Stimulated activated CD4-positive, alpha-beta T cell treated with anti-CD3 and anti-CD28 coated beads, Interleukin-15, amount 100 ng/mL, for 48 hours (primary cell): Measurements from ENCODE around the gene SLAMF7.
"Not testable (repeated sequence)": the region's sequence is repeated elsewhere in the genome, so short reads cannot be mapped to it uniquely, and the experiment has no call there.

ENCODE experiments used
- DNase-seq, 2 donors: peaks; one replicate each; pipeline ENCODE4 v3.0.0-alpha.2; 2020; ENCODE audit warnings: low read depth in 2 of 2

Gene SLAMF7

GRCh38 chr1:160739098-160739511 is at the start of gene SLAMF7:
SLAMF7 (plus strand) TSS chr1:160739247; CDS start chr1:160739302, 55 bp downstream.
- DNase-seq: no peak

DNA sequence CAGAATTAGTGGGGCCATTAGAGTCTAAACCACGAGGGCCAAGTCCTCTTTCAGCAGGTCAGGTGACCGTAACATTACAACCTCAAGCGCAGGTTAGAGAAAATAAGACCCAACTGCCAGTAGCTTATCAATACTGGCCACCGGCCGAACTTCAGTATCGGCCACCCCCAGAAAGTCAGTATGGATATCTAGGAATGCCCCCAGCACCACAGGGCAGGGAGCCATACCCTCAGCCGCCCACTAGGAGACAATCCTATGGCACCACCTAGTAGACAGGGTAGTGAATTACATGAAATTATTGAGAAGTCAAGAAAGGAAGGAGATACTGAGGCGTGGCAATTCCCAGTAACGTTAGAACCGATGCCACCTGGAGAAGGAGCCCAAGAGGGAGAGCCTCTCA is 46.7 kb upstream of the SLAMF7 start:
- DNase-seq: not testable (repeated sequence)

DNA sequence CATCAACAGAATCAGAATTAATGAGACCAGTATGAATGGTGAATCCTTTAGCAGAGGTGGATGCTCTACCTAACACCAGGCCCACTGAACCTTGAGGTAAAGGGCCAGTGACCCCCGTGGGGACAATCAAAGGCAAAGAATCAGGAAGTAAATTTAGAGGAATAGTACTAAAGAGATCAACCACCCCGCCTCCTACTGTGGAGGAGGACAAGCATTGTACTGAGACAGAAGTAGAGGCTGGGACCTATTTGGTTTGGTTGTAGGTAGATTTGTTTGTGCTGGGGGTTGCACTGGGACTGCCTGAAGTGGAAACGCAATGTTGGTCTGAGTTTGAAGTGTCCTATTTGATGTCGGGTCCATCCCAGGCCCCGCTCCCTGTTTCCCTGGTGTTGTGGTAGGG is 36.9 kb upstream of the SLAMF7 start:
- no peak for DNase-seq

DNA sequence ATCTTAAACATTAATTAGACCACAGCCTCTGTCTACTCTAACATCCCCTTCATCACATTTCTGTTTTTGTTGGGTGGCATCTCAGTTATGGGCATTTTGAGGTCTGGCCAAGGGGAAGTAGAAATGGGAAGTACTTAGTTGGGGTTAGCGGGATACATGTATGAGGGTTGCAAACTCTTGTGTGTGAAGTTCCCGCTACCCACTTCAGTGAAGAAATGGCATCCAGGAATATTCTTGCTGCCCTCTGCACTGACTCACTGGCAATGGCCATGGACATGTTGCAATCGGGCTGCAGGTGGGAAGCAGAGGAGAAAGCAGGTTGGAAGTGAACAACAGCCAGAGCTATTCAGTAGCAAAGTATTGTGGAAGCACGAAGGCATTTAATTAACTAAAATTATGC is 34.8 kb upstream of the SLAMF7 start:
- no peak for DNase-seq

DNA sequence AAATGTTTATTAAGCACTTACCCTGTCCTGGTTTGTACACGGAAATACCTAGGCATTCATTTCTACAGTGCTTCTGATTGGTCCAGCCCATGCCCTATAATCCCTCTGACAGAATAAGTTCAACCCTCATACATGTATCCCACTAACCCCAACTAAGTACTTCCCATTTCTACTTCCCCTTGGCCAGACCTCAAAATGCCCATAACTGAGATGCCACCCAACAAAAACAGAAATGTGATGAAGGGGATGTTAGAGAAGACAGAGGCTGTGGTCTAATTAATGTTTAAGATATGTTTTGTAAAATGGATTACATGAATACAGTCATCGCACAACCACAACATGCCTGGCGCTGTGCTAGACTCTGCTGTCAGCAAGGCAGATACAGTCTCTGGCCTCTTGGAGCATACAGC is 33.8 kb upstream of the SLAMF7 start:
- DNase-seq: not testable (repeated sequence)

- DNase-seq: no peak
Measured at GRCh38 chr1:160705742-160706141, 33.3 kb upstream of the SLAMF7 start.

DNA sequence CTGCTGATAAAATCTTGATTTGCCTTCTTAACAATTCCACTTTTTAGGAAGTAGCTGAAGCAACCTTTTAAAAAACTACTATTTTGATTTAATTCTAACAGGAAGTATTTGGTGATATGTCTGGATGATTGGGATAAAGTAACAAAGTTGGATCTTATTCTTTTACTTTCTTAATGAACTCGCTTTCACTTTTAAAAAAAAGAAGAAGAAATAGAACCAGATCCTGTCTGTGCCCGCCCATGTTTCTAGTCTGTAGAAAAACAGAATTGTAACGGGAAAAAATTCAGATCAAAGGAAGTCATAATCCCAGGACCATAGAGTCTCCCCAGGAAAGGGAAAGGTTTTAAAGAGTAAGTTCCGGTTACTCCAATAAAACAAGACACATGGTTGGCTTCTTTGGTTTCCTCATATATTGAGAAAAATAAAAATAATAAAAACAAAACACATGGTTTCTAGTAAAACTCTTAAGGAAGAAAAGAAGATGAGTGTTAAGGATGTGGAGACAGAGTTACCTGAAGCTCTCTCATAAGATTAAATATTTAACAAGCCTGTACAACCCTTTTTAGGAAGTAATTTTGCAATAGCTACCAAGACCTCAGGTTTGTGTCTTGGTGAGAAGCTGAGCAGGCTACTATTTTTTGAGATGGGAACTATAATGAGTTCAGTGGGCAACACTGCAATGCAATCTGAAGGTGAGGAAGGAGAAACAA is 32.4 kb upstream of the SLAMF7 start:
- DNase-seq: no peak

DNA sequence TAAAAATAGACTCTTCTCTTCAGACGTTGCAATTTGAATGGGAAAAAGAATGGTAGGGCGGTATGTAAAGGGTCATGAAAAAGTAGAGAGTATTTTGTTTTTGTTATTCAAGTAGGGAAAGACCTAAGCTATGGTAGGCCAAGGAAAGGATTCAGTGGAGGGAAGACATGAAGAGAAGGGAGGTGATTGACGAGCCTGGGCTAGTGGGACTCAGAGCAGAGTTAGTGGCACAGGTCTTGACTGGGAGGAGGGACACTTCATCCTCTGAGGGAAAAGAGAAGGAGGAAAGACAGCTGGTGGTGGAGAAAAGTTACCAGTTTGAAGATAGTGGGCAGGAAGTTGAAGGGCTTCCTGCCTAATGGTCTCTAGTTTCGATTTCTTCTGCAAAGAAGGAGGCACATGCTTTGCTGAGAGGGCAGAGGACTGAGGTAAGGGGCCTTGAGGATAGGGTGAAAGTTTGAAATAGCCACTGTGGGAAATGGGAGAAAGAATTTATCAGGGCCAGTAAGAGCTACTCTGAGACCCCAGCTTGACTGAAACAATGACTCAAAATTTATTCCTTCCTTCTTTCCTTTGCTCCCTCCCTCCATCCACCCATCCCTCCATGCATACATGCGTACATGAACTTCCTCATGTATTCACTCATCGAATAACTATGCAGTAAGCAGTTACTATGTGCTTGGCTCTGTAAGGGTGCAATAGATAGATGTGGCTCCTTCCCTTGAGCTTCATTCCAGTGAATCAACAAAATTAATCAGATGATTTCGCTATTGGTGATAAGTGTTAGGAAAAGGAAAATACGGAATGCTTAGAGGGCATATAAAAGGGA is 31.6 kb upstream of the SLAMF7 start:
- DNase-seq: no peak

GRCh38 chr1:160708118-160708517 is 30.9 kb upstream of the SLAMF7 start:
- no peak for DNase-seq

DNA sequence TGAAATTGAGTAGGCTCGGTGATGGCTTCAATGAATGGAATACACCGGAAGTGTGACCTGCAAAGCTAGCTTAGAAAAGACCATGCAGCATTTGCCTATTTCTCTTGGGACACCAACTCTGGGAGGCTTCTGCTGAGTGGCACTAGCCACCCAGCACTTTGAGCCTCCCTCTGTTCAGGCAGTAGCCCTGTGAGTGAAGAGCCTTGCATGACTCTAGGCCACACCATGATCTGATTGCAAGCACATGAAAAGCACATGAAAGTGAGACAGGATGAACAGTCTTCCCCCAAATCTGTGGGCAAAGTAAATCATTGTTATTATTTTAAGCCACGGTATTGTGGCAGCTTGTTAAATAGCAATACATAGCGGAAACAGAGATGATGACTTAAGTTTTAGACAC is 30.2 kb upstream of the SLAMF7 start:
- no peak for DNase-seq

- DNase-seq: no peak
Measured at GRCh38 chr1:160709715-160710114, 29.3 kb upstream of the SLAMF7 start.

- no peak for DNase-seq
Measured at GRCh38 chr1:160710517-160711252, 28.4 kb upstream of the SLAMF7 start.

GRCh38 chr1:160711276-160711601 is 27.8 kb upstream of the SLAMF7 start:
- DNase-seq: no peak

DNA sequence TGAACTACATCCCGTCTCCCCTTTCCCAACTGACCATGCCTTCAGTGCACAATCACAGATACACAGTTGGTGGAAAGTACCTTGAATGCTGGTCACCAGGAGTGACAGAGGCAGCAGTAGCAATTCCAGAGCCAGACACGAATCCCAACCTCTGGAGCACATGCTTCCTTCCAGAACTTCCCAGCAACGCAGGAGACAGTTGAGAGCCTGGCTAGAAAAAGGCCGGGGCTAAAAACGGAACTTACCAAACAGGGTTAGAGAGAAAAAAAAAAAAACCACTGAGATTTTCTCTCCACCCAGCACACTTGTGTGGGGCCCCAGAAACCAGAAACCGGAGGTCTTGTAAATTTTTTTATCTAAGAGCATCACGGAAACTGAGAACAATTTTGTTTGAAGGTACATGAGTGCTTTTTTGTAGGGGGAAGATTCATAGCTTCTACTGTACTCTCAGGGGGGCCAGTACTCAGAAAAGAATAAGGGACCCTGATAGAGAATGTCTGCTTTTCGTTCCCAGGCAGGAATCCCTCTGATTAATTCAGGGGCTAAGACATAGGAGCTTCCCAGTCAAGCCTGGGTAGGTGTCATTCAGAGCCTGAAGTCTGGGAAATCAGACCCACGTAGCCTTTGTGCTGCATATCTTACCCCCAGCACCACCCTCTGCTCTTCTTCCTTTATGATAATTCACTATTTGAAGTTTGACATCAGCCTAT is 27.3 kb upstream of the SLAMF7 start, which contains the start of gene CD48:
Gene CD48, minus strand, starts transcription at position 221 of the 710 bp plus-strand sequence. Its CDS starts 59 bp downstream, at position 162.
- peak in 1 of 2 donors; percentile 36 for DNase-seq

DNA sequence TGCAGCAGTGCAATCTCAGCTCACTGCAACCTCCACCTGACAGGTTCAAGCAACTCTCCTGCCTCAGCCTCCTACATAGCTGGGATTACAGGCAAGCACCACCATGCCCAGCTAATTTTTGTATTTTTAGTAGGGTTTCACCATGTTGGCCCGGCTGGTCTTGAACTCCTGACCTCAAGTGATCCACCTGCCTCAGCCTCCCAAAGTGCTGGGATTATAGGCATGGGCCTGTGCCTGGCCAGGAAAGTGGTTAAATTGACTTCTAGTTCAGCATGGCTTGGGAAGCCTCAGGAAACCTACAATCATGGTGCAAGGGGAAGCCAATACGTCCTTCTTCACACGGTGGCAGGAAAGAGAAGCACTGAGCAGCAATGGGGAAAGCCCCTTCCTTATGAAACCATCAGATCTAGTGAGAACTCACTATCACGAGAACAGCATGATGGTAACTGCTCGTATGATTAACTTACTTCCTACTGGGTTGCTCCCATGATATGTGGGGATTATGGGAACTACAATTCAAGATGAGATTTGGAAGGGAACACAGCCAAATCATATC is 26.4 kb upstream of the SLAMF7 start:
- DNase-seq: not testable (repeated sequence)

- no peak for DNase-seq
Measured at GRCh38 chr1:160713161-160713560, 25.9 kb upstream of the SLAMF7 start.

GRCh38 chr1:160714034-160714648 is 24.9 kb upstream of the SLAMF7 start:
- not testable (repeated sequence) for DNase-seq

DNA sequence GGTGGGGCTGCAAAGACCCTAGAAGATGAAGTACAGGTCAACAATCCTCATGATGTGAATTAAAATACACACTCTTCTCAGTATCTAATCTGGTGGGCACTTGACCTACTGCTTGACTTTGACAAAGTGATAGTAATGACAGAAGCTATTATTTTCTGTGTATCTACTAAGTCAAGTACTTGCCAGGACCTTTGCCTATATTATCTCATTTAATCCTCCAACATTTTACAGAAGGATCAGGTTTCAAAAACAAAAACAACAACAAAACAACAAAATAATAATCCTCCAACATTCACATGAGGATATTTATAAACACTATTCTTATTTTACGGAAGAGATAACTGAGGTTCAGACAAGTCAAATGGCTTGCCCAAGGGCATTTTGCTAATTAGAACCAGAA is 23.0 kb upstream of the SLAMF7 start:
- DNase-seq: no peak

DNA sequence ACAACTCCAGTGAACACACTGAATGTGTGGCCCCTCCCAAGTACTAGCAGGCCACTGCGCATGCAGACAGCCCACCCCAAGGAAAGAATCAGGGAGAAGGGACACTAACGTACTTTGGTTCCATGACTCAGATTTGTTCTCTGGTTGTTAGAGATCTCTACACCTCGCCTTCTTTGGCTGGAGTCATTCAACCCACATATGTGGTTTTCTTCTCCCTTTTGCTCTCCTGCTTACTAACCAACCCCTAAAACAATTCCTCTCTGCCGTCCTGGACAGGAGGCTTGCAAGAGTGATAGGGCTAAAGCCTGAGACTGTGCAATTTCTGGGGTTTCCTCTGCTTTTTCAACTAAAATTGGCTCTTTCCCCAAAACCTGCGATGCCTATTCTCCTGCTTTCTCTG is 21.7 kb upstream of the SLAMF7 start:
- no peak for DNase-seq

- no peak for DNase-seq
Measured at GRCh38 chr1:160718210-160718609, 20.8 kb upstream of the SLAMF7 start.
